22Rv1 (cell line): ENCODE results near the gene CASP2.

Experiments
- CTCF ChIP-seq: fragments of 450-650 bp; IDR thresholded peaks from 2 replicates; pipeline ENCODE4 v1.5.1; 2017; ENCODE audit warnings: mild to moderate bottlenecking
- ZFX ChIP-seq: fragments of 450-650 bp; IDR thresholded peaks from 2 replicates; pipeline ENCODE4 v1.6.1; 2017; ENCODE audit warnings: antibody characterized with exemption, borderline replicate concordance

GRCh38 chr7:143285470-143285778, 2.7 kb upstream of the CASP2 start:
- TF ChIP-seq CTCF (no peak), ZFX (no peak)
